ENCODE data around the gene FAM20C. TPM values are rescaled to one million over a fixed set of nuclear protein-coding genes. Genes with fewer than 3 reads are reported as not detected.

FAM20C gene
- total RNA-seq, 1 donor from 2014 or later: 22.1 TPM

DNA sequence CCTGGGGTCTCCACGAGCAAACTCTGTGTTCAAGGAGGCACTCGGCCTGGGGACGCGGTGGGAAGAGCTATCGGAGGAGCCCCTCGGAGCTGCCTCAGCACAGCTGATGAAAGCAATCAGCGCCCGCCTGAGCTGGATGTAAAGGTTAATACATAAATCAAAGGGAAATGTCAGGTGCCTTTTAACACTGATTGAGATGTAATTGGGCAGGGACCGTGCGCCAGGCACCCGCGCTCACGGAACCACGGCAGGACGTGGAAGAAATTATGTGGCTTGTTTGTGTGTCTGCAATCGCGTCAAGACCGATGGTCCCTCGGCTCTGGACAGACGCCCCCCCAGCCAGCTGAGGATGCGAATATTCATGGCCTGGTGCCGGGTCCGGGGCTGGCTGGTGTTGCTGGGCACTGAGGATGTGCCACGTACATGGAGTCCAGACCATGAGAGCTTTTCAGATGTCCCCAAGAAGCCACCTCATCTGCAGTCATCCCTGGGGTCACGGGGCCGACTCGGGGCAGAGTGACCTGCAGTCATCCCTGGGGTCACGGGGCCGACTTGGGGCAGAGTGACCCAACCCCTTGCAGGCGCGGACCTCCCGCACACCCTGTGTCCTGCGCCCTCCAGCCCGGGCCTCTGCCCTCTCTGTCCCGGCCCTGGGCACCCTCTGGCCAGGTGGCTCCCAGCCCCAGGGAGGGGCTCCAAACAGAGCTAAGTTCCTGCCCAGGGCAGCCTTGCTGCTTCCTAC, 113.2 kb downstream of the FAM20C start:
- intact Hi-C loops (cut with DNase I): no loop called here
- no peak for DNase-seq (ENCODE audit: extremely low spot score in 2 of 2)
- TF ChIP-seq, protein P1, sequence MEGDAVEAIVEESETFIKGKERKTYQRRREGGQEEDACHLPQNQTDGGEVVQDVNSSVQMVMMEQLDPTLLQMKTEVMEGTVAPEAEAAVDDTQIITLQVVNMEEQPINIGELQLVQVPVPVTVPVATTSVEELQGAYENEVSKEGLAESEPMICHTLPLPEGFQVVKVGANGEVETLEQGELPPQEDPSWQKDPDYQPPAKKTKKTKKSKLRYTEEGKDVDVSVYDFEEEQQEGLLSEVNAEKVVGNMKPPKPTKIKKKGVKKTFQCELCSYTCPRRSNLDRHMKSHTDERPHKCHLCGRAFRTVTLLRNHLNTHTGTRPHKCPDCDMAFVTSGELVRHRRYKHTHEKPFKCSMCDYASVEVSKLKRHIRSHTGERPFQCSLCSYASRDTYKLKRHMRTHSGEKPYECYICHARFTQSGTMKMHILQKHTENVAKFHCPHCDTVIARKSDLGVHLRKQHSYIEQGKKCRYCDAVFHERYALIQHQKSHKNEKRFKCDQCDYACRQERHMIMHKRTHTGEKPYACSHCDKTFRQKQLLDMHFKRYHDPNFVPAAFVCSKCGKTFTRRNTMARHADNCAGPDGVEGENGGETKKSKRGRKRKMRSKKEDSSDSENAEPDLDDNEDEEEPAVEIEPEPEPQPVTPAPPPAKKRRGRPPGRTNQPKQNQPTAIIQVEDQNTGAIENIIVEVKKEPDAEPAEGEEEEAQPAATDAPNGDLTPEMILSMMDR (IDR thresholded peaks at IDR 0.05): no peak
- TF ChIP-seq POLR2AphosphoS5 (IDR thresholded peaks at IDR 0.05; ENCODE audit: insufficient read depth in 1 of 2, low read depth in 1 of 2): no peak
- no peak for TF ChIP-seq POLR2A (IDR thresholded peaks at IDR 0.05)
- no peaks in the 10 kb centered on the region for H3K9me3 ChIP-seq
- no peaks in the 10 kb centered on the region for H3K4me1 ChIP-seq
- H3K36me3 ChIP-seq: no peaks in the 10 kb centered on the region
- no peaks in the 10 kb centered on the region for H3K27me3 ChIP-seq
- no peak overlapping the region for H3K4me3 ChIP-seq
- no peak overlapping the region for H3K27ac ChIP-seq

DNA sequence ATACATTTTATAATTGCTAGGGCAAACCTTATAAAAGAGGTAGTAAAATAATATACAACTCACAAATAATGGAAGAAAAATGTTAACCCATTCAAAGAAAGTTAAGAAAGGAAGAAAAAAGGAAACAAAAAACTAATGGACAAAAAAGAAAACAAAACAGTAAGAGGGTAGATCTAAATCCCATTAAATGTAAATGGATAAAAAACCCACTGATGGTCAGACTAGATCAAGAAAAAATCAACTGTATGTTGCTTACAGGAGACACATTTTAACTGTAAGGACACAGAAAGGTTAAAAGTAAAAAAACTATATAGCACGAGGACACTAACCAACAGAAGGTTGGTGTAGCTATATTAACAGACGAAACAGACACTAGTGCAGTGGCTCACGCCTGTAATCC, 115.6 kb downstream of the FAM20C start:
- intact Hi-C loops (cut with DNase I): no loop called here
- H3K9me3 ChIP-seq: no peaks in the 10 kb centered on the region
- H3K36me3 ChIP-seq: no peaks in the 10 kb centered on the region
- no peaks in the 10 kb centered on the region for H3K27me3 ChIP-seq
- no peaks in the 10 kb centered on the region for H3K4me1 ChIP-seq
- TF ChIP-seq, protein P1 (IDR thresholded peaks at IDR 0.05): no peak
- TF ChIP-seq POLR2AphosphoS5 (IDR thresholded peaks at IDR 0.05; ENCODE audit: insufficient read depth in 1 of 2, low read depth in 1 of 2) (no peak), POLR2A (IDR thresholded peaks at IDR 0.05) (no peak)
- no peak for DNase-seq (ENCODE audit: extremely low spot score in 2 of 2)
- H3K4me3 ChIP-seq: no peak overlapping the region
- no peak overlapping the region for H3K27ac ChIP-seq

GRCh38 chr7:309586-310228, 117.3 kb downstream of the FAM20C start:
- no peaks in the 10 kb centered on the region for H3K27me3 ChIP-seq
- H3K4me3 ChIP-seq: no peak overlapping the region
- no peaks in the 10 kb centered on the region for H3K9me3 ChIP-seq
- H3K36me3 ChIP-seq: no peaks in the 10 kb centered on the region
- DNase-seq (ENCODE audit: extremely low spot score in 2 of 2): no peak
- no peak overlapping the region for H3K27ac ChIP-seq
- intact Hi-C loops (cut with DNase I): no loop called here
- H3K4me1 ChIP-seq: no peaks in the 10 kb centered on the region
- TF ChIP-seq POLR2A (IDR thresholded peaks at IDR 0.05) (no peak), POLR2AphosphoS5 (IDR thresholded peaks at IDR 0.05; ENCODE audit: insufficient read depth in 1 of 2, low read depth in 1 of 2) (no peak)
- TF ChIP-seq, protein P1 (IDR thresholded peaks at IDR 0.05): no peak

Other genes starting within 250 kb of the FAM20C start
- not detected for gene FOXL3, start 97.6 kb downstream of the FAM20C start, total RNA-seq